RWPE1 (cell line): ENCODE data around the gene MYBPC3.

ENCODE experiments used
- CTCF ChIA-PET: fragments of 350-600 bp; sonication (Branson Sonifier 250); formaldehyde crosslinking; extraction: SDS; loops from one replicate; lab custom pipeline; 2021; lab: Yijun Ruan, JAX
- POLR2A ChIA-PET: fragments of 400-600 bp; formaldehyde crosslinking; extraction: SDS; loops from one replicate; lab custom pipeline; 2020; ENCODE audit warnings: antibody characterized with exemption; ENCODE audit not compliant: low non-redundant PET; lab: Yijun Ruan, JAX
- DNase-seq: peaks from one replicate; pipeline ENCODE4 v3.0.0; 2012; ENCODE audit warnings: low spot score
- H3K27ac ChIP-seq: fragments of 450-650 bp; 2 replicates; pipeline ENCODE4 v1.5.1; 2017
- TF ChIP-seq, protein P1 (sequence below): fragments of 450-650 bp; conservative IDR thresholded peaks from 2 replicates; pipeline ENCODE4 v1.5.1; 2017; ENCODE audit warnings: low read depth, mild to moderate bottlenecking

The MYBPC3 gene

DNA sequence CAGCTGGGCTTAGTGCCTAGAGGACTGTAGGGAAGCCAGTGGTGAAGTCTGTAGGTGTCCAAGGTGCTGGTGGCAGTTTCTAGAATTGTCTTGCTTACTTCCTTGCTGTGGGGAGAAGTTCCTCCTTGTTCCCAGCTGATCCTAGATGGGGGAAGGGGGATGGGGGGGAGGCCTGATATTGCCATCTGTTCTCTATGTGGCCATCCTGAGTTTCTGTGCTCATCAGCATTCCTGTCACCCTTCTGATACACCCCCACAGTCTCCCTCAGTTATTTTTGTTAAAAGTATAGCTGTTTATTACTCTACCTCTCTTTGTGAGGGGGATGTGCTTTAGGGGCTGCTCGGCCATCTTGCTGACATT is 46.0 kb downstream of the MYBPC3 start:
- POLR2A ChIA-PET, result no interaction called here
- CTCF ChIA-PET, result no interaction called here
- no peak for DNase-seq
- TF ChIP-seq, protein P1, sequence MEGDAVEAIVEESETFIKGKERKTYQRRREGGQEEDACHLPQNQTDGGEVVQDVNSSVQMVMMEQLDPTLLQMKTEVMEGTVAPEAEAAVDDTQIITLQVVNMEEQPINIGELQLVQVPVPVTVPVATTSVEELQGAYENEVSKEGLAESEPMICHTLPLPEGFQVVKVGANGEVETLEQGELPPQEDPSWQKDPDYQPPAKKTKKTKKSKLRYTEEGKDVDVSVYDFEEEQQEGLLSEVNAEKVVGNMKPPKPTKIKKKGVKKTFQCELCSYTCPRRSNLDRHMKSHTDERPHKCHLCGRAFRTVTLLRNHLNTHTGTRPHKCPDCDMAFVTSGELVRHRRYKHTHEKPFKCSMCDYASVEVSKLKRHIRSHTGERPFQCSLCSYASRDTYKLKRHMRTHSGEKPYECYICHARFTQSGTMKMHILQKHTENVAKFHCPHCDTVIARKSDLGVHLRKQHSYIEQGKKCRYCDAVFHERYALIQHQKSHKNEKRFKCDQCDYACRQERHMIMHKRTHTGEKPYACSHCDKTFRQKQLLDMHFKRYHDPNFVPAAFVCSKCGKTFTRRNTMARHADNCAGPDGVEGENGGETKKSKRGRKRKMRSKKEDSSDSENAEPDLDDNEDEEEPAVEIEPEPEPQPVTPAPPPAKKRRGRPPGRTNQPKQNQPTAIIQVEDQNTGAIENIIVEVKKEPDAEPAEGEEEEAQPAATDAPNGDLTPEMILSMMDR, result no peak
- peak overlapping the region; percentile 21; the same call in 1 of the 2 replicates for H3K27ac ChIP-seq

DNA sequence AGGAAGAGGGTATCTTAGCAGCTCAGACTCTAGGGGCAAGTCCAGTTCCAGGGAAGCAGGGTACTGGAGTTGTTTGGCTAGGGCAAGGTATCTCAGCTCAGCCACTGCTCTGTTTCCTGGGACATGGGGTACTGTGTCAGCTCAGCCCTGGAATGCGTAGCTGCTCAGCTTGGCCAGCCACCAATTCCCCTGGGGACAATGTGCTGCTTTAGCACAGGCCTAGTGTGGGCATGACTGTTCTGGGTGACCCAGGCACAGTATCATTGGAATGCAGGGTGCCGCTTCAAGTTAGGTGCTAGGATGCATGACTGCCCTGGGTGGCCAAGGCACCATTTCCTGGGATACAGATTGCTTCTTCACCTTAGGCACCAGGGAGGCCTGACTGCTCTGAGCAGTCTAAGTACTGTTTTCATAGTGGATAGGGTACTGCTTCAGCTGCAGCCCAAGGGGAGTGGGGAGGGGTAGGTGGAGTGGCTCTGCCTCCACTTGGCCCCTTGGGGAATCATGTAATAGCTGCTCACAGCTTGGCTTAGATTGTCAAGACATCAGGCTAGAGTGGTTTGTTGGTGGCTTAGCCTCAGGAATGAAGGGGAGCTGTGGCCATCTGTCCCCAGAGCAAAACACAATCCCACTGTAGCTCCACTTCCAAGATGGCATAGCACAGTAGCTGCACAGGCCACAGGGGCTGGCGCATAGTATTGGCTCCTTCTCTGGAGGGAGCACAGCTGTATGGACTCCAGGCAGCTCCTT is 46.6 kb downstream of the MYBPC3 start:
- DNase-seq, result no peak
- POLR2A ChIA-PET, result no interaction called here

DNA sequence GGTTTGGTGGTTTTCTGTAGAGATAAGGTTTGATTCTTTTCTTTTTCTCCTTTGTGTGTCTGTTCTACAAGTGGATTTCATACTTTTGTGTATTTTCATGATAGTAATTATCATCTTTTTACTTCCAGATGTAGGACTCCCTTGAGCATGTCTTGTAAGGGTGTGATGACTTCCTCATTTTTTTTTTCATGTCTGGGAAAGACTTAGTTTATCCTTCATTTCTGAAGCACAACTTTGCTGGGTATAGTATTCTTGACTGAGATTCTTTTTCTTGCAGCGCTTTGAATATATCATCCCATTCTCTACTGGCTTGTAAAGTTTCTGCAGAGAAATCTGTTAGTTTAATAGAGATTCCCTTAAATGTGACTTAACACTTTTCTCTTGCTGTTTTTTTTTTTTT is 49.6 kb downstream of the MYBPC3 start:
- no peak for DNase-seq
- no peak overlapping the region for H3K27ac ChIP-seq
- CTCF ChIA-PET, result no interaction called here
- TF ChIP-seq, protein P1, result no peak
- POLR2A ChIA-PET, result no interaction called here

More for the DNA sequence above, 46.6 kb downstream of the MYBPC3 start:
- TF ChIP-seq, protein P1, result no peak
- CTCF ChIA-PET, result no interaction called here
- H3K27ac ChIP-seq, result peak overlapping the region; percentile 21; the same call in 1 of the 2 replicates

DNA sequence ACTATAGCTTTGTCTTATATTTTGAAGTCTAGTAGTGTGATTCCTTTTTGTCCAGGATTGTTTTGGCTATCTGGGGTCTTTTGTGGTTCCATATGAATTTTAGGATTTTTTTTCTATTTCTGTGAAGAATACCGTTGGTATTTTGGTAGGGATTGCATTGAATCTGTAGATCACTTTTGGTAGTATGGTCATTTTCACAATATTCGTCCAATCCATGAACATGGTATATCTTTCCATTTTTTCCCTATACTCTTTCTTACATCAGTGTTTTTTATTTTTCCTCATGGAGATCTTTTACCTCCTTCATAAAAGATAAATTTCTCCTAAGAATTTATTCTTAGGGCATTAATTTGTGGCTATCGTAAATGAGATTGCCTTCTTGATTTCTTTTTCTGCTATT is 53.4 kb downstream of the MYBPC3 start:
- CTCF ChIA-PET, result no interaction called here
- POLR2A ChIA-PET, result no interaction called here
- DNase-seq, result no peak

DNA sequence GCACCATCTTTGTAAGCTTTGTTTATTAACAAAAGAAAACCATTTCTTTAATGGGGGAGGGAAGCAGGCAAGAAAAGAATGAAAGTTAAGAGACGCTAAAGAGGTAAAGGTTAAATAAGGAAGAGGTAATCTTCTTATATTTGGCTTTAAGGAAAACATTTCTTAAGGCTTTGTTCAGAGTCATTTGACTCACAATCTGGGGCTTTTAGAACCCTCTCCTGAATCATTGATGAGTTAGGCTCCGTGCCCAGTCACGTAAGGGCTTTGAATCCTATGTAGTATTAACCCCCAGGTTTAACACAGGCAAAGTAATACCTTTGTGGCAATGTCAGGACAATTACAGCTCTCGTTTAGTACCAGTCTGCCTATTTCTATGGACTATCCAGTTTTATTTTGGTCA is 56.5 kb downstream of the MYBPC3 start:
- ChIA-PET CTCF (interaction anchor here (0.6 to 0.7 kb wide), 3 partner anchors 64 to 512 kb away, joined by 3 to 5 read pairs (median 3); no protein-coding TSS in a partner anchor), POLR2A (no interaction called here)
- DNase-seq, result no peak
- H3K27ac ChIP-seq, result no peak overlapping the region
- TF ChIP-seq, protein P1, result no peak

More for the DNA sequence above, 53.4 kb downstream of the MYBPC3 start:
- TF ChIP-seq, protein P1, result no peak
- no peak overlapping the region for H3K27ac ChIP-seq

DNA sequence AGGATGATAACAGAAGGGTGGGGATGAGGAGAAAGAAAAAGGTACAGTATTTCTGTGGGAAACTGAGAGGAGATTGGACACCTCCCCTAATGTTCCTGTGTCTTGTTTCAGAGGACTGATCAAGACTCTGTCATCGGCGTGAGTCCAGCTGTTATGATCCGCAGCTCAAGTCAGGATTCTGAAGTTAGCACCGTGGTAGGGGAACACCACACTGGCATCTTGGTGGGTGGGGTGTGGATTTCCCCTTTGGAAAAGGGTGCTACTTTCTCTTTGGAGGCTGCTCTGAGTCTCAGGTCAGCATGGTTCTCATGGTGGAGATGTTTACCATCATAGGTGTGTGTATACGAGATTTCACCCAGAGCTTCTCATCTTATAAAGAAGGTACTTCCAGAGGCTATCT is 57.1 kb downstream of the MYBPC3 start:
- TF ChIP-seq, protein P1, result no peak
- POLR2A ChIA-PET, result no interaction called here
- no peak for DNase-seq
- H3K27ac ChIP-seq, result no peak overlapping the region
- CTCF ChIA-PET, result interaction anchor here (0.7 kb wide), 1 partner anchor 67 kb away, joined by 3 read pairs; no protein-coding TSS in a partner anchor
